ENCODE results near the gene NTN1. TPM values are rescaled to one million over a fixed set of nuclear protein-coding genes. Genes with fewer than 3 reads are reported as not detected.
A peak's percentile ranks its signal among the peaks of the same experiment; 100 is the strongest.

The NTN1 gene
- total RNA-seq, 1 donor: 0.36 TPM

- Histone ChIP-seq H4K20me1 (ENCODE audit: insufficient read depth, low read length) (no peaks in the 10 kb centered on the region), H3K4me3 (ENCODE audit: insufficient read depth, low read length) (no peak overlapping the region), H3K9me3 (ENCODE audit: low read depth, low read length) (no peaks in the 10 kb centered on the region)
Observed at GRCh38 chr17:9181640-9182039, 160.3 kb downstream of the NTN1 start.

GRCh38 chr17:9183306-9183705 lies 162.0 kb downstream of the NTN1 start:
- no peaks in the 10 kb centered on the region for H3K9me3 ChIP-seq (ENCODE audit: low read depth, low read length)
- H3K27me3 ChIP-seq (ENCODE audit: insufficient read depth, low read length): no peaks in the 10 kb centered on the region
- no peaks in the 10 kb centered on the region for H3K4me1 ChIP-seq (ENCODE audit: insufficient read depth, low read length)

More at GRCh38 chr17:9181640-9182039, 160.3 kb downstream of the NTN1 start:
- Histone ChIP-seq H3K27ac (ENCODE audit: low read depth, low read length) (no peak overlapping the region), H3K27me3 (ENCODE audit: insufficient read depth, low read length) (no peaks in the 10 kb centered on the region), H3K4me2 (ENCODE audit: insufficient read depth, low read length) (no peak overlapping the region), H2AFZ (ENCODE audit: low read length) (no peak overlapping the region), H3K4me1 (ENCODE audit: insufficient read depth, low read length) (no peaks in the 10 kb centered on the region), H3K79me2 (ENCODE audit: insufficient read depth, low read length) (no peaks in the 10 kb centered on the region), H3K36me3 (ENCODE audit: insufficient read depth, low read length) (no peaks in the 10 kb centered on the region)
- no peak for TF ChIP-seq CTCF (IDR thresholded peaks at IDR 0.05; ENCODE audit: extremely low read depth, low read depth, low read length)
- DNase-seq (ENCODE audit: insufficient read length, low spot score, missing footprints): peak; percentile 82

GRCh38 chr17:9185142-9185541 lies 163.8 kb downstream of the NTN1 start:
- no peak for TF ChIP-seq CTCF (IDR thresholded peaks at IDR 0.05; ENCODE audit: extremely low read depth, low read depth, low read length)
- Histone ChIP-seq H2AFZ (ENCODE audit: low read length) (no peak overlapping the region), H3K4me1 (ENCODE audit: insufficient read depth, low read length) (no peaks in the 10 kb centered on the region), H3K27ac (ENCODE audit: low read depth, low read length) (no peak overlapping the region), H4K20me1 (ENCODE audit: insufficient read depth, low read length) (no peaks in the 10 kb centered on the region), H3K36me3 (ENCODE audit: insufficient read depth, low read length) (no peaks in the 10 kb centered on the region), H3K9me3 (ENCODE audit: low read depth, low read length) (no peaks in the 10 kb centered on the region), H3K4me3 (ENCODE audit: insufficient read depth, low read length) (no peak overlapping the region), H3K4me2 (ENCODE audit: insufficient read depth, low read length) (no peak overlapping the region), H3K27me3 (ENCODE audit: insufficient read depth, low read length) (no peaks in the 10 kb centered on the region), H3K79me2 (ENCODE audit: insufficient read depth, low read length) (no peaks in the 10 kb centered on the region)
- no peak for DNase-seq (ENCODE audit: insufficient read length, low spot score, missing footprints)

More at GRCh38 chr17:9183306-9183705, 162.0 kb downstream of the NTN1 start:
- no peaks in the 10 kb centered on the region for H4K20me1 ChIP-seq (ENCODE audit: insufficient read depth, low read length)
- H3K27ac ChIP-seq (ENCODE audit: low read depth, low read length): no peak overlapping the region
- no peak overlapping the region for H3K4me3 ChIP-seq (ENCODE audit: insufficient read depth, low read length)
- no peak for DNase-seq (ENCODE audit: insufficient read length, low spot score, missing footprints)
- no peaks in the 10 kb centered on the region for H3K79me2 ChIP-seq (ENCODE audit: insufficient read depth, low read length)
- H3K36me3 ChIP-seq (ENCODE audit: insufficient read depth, low read length): no peaks in the 10 kb centered on the region
- H2AFZ ChIP-seq (ENCODE audit: low read length): no peak overlapping the region
- TF ChIP-seq CTCF (IDR thresholded peaks at IDR 0.05; ENCODE audit: extremely low read depth, low read depth, low read length): no peak
- no peak overlapping the region for H3K4me2 ChIP-seq (ENCODE audit: insufficient read depth, low read length)

GRCh38 chr17:9185688-9186284 lies 164.5 kb downstream of the NTN1 start:
- Histone ChIP-seq H3K27me3 (ENCODE audit: insufficient read depth, low read length) (no peaks in the 10 kb centered on the region), H3K27ac (ENCODE audit: low read depth, low read length) (no peak overlapping the region), H2AFZ (ENCODE audit: low read length) (no peak overlapping the region), H3K4me1 (ENCODE audit: insufficient read depth, low read length) (no peaks in the 10 kb centered on the region), H3K79me2 (ENCODE audit: insufficient read depth, low read length) (no peaks in the 10 kb centered on the region), H3K9me3 (ENCODE audit: low read depth, low read length) (no peaks in the 10 kb centered on the region), H3K4me2 (ENCODE audit: insufficient read depth, low read length) (no peak overlapping the region), H3K36me3 (ENCODE audit: insufficient read depth, low read length) (no peaks in the 10 kb centered on the region), H3K4me3 (ENCODE audit: insufficient read depth, low read length) (no peak overlapping the region), H4K20me1 (ENCODE audit: insufficient read depth, low read length) (no peaks in the 10 kb centered on the region)
- DNase-seq (ENCODE audit: insufficient read length, low spot score, missing footprints): peak; percentile 65
- TF ChIP-seq CTCF (IDR thresholded peaks at IDR 0.05; ENCODE audit: extremely low read depth, low read depth, low read length): no peak
